GM06990 (cell line): Measurements from ENCODE around the gene PTPRU.

Experiments
- DNase-seq: peaks from one replicate; pipeline ENCODE4 v3.0.0-alpha.2; 2011; ENCODE audit not compliant: insufficient read length; ENCODE audit errors: extremely low read depth
- H3K27me3 ChIP-seq: replicated peaks from 2 replicates; pipeline ENCODE4 v1.6.0; 2011; ENCODE audit warnings: low read length; ENCODE audit not compliant: control insufficient read depth, insufficient read depth
- H3K36me3 ChIP-seq: 2 replicates; pipeline ENCODE4 v1.5.1; 2011; ENCODE audit warnings: low read length; ENCODE audit not compliant: control insufficient read depth, insufficient read depth
- H3K4me3 ChIP-seq: replicated peaks from 2 replicates; pipeline ENCODE4 v1.5.1; 2011; ENCODE audit warnings: low read depth, mild to moderate bottlenecking, control low read depth, low read length
- TF ChIP-seq, protein P1 (sequence below): IDR thresholded peaks from 2 replicates; pipeline ENCODE4 v1.5.1; 2011; ENCODE audit warnings: low read length, control low read depth, mild to moderate bottlenecking, inconsistent platforms; ENCODE audit not compliant: insufficient read depth, poor library complexity, severe bottlenecking

Gene PTPRU

GRCh38 chr1:29235955-29236711, at the start of gene PTPRU:
Gene PTPRU, plus strand, starts transcription at chr1:29236522. Its CDS starts 123 bp downstream, at chr1:29236645.
- H3K27me3 ChIP-seq, result peaks cover 5% of the 10 kb centered on the region; the same call in 1 of the 2 replicates
- peak; percentile 72 for DNase-seq
- TF ChIP-seq, protein P1, sequence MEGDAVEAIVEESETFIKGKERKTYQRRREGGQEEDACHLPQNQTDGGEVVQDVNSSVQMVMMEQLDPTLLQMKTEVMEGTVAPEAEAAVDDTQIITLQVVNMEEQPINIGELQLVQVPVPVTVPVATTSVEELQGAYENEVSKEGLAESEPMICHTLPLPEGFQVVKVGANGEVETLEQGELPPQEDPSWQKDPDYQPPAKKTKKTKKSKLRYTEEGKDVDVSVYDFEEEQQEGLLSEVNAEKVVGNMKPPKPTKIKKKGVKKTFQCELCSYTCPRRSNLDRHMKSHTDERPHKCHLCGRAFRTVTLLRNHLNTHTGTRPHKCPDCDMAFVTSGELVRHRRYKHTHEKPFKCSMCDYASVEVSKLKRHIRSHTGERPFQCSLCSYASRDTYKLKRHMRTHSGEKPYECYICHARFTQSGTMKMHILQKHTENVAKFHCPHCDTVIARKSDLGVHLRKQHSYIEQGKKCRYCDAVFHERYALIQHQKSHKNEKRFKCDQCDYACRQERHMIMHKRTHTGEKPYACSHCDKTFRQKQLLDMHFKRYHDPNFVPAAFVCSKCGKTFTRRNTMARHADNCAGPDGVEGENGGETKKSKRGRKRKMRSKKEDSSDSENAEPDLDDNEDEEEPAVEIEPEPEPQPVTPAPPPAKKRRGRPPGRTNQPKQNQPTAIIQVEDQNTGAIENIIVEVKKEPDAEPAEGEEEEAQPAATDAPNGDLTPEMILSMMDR, result peak; percentile 5
- H3K36me3 ChIP-seq, result no peaks in the 10 kb centered on the region
- H3K4me3 ChIP-seq, result peak within 1 kb of the TSS; percentile 43

DNA sequence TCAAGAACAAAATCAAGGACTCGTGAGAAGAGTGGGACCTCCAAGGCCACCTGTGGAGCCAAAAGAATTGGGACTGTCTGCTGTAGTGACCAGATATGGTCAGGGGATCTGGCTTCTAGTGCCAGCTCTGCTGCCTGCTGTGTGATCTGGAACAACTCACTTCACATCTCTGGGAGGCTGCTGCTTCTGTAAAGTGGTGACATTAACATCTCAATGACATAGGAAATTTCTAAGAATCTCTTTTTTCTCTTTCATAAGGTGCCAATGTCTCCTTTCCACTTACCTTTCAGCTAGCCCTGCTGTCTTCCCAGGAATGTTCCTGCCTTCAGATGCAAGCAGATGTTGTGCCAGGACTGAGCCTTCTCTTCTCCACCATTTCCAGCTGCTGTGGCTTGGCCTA, 49.6 kb upstream of the PTPRU start:
- TF ChIP-seq, protein P1, result no peak
- Histone ChIP-seq H3K4me3 (no peak overlapping the region), H3K36me3 (no peaks in the 10 kb centered on the region), H3K27me3 (no peaks in the 10 kb centered on the region)
- DNase-seq, result no peak

DNA sequence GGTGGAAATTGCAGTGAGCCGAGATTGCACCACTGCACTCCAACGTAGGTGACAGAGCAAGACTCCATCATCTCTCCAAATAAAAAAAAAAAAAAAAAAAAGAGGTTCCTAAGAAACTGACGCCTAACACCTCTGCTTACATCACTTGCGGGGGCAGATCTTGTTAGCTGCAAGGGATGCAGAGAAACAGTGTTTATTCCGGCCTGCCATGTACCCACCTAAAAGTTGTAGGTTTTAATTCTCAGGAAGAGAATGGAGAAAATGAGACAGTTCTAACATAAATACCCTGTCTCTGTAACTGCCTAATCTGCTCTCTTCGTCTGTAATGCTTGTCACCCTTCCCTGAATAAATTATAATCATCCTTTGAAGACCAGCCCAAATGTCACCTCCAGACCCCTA, 45.6 kb upstream of the PTPRU start:
- no peaks in the 10 kb centered on the region for H3K27me3 ChIP-seq
- TF ChIP-seq, protein P1, result no peak
- peaks cover 7% of the 10 kb centered on the region for H3K36me3 ChIP-seq
- no peak overlapping the region for H3K4me3 ChIP-seq
- DNase-seq, result no peak

DNA sequence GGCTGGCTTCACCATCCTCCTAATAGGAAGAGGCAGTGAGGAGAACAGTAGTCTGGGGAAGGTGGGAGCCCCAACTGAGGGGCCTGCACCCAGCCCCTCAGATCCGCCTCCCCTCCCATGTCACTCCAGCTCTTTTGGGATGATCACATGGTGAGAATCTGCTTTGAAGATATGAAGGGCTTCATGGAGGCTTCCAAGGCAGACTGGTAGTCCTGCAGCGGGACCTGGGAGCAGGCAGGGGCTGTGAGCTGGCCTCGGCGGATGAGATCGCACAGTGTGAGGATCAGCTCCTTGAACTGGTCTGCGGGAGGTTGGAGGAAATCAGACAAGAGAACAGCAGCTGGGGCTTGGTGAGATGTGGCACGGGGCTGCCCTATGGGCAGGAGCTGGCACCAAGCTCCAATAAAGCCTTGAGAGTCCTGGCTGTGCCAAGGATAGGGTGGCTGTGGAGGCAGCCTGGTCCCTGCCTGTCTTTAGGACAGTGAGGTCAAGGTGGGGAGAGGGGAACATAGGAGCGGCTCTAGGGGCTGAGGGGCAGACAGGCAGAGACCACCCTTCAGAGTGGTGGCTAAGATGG, 42.4 kb upstream of the PTPRU start:
- Histone ChIP-seq H3K4me3 (no peak overlapping the region), H3K36me3 (peaks cover 9% of the 10 kb centered on the region), H3K27me3 (no peaks in the 10 kb centered on the region)
- TF ChIP-seq, protein P1, result no peak
- DNase-seq, result no peak

DNA sequence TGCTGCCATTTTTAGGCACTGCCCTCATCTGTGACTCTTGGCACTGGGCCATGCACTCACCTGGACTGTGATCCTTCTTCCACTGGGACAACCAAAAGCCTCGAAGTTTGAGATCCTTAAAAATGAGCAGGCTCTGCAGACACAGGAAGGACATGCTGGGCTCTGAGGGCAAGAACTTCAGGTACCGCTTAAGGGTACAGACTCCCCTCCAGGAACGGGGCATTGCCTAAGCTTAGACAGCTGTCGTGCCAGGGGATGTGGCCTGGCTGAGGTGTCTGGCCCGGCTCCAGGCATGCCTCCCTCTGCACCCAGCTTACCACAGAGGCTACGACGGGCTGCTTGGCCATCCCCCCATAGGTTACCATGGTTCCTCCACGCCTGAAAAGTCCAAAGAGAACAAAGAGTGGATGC, 40.4 kb upstream of the PTPRU start:
- Histone ChIP-seq H3K36me3 (peaks cover 13% of the 10 kb centered on the region), H3K4me3 (no peak overlapping the region), H3K27me3 (no peaks in the 10 kb centered on the region)
- DNase-seq, result no peak
- TF ChIP-seq, protein P1, result no peak
